Glomerular visceral epithelial cell (primary cell): ENCODE data around the gene C12orf60.

Experiments
- DNase-seq: peaks from one replicate; pipeline ENCODE4 v3.0.0-alpha.2; 2016; ENCODE audit errors: extremely low spot score

The C12orf60 gene

GRCh38 chr12:14834509-14834908, 31.0 kb downstream of the C12orf60 start:
- no peak for DNase-seq

GRCh38 chr12:14836336-14837210, 33.1 kb downstream of the C12orf60 start:
- DNase-seq: peak; percentile 65

GRCh38 chr12:14839262-14839661, 35.8 kb downstream of the C12orf60 start:
- no peak for DNase-seq

- DNase-seq: no peak
These were observed 37.1 kb downstream of the C12orf60 start for GRCh38 chr12:14840616-14841015.

- peak; percentile 37 for DNase-seq
These were observed 38.3 kb downstream of the C12orf60 start for GRCh38 chr12:14841761-14842160.

GRCh38 chr12:14842315-14842714, 38.8 kb downstream of the C12orf60 start:
- DNase-seq: no peak

GRCh38 chr12:14843425-14843887, 40.0 kb downstream of the C12orf60 start, which contains the start of gene ART4:
TSS of gene ART4 (minus strand) at chr12:14843526. CDS start at chr12:14843113, 413 bp downstream.
- DNase-seq: no peak

GRCh38 chr12:14844401-14844800, 40.9 kb downstream of the C12orf60 start:
- DNase-seq: no peak

- peak; percentile 50 for DNase-seq
These were observed 41.9 kb downstream of the C12orf60 start for GRCh38 chr12:14845350-14845750.

GRCh38 chr12:14846042-14846587, 42.6 kb downstream of the C12orf60 start:
- DNase-seq: no peak

GRCh38 chr12:14846876-14847580, 43.6 kb downstream of the C12orf60 start:
- DNase-seq: no peak

GRCh38 chr12:14849661-14850060, 46.2 kb downstream of the C12orf60 start:
- DNase-seq: no peak

- DNase-seq: no peak
These were observed 47.6 kb downstream of the C12orf60 start for GRCh38 chr12:14850929-14851663.

GRCh38 chr12:14852880-14853279, 49.4 kb downstream of the C12orf60 start:
- no peak for DNase-seq

GRCh38 chr12:14853961-14854360, 50.5 kb downstream of the C12orf60 start:
- DNase-seq: no peak

- DNase-seq: no peak
These were observed 51.2 kb downstream of the C12orf60 start for GRCh38 chr12:14854586-14855183.

GRCh38 chr12:14858513-14858912, 55.0 kb downstream of the C12orf60 start:
- no peak for DNase-seq

- no peak for DNase-seq
These were observed 57.0 kb downstream of the C12orf60 start for GRCh38 chr12:14860490-14860889.

GRCh38 chr12:14868916-14869506, 65.5 kb downstream of the C12orf60 start:
- no peak for DNase-seq

GRCh38 chr12:14871247-14871646, 67.8 kb downstream of the C12orf60 start:
- DNase-seq: no peak

- DNase-seq: no peak
These were observed 68.4 kb downstream of the C12orf60 start for GRCh38 chr12:14871886-14872285.
